Liver (tissue), 9 donors: ENCODE results near the gene TPD52L1. TPM values are rescaled to one million over a fixed set of nuclear protein-coding genes. Genes with fewer than 3 reads are reported as not detected.

Experiments
- DNase-seq: peaks from one replicate; pipeline ENCODE4 v3.0.0-alpha.2; 2017; ENCODE audit warnings: low spot score
- H3K27ac ChIP-seq, 2 donors: one replicate each; pipeline ENCODE4 v1.7.0; 2013; ENCODE audit warnings: inconsistent platforms in 2 of 2, low read length in 2 of 2, control low read depth in 1 of 2, low read depth in 1 of 2, mild to moderate bottlenecking in 1 of 2
- H3K27me3 ChIP-seq, 4 donors: one replicate each; pipeline versions ENCODE4 v1.6.1 to v1.7.0; 2013; ENCODE audit warnings: low read length in 3 of 4, inconsistent platforms in 1 of 4, mild to moderate bottlenecking in 1 of 4, moderate library complexity in 1 of 4; ENCODE audit not compliant: control insufficient read depth in 4 of 4, insufficient read depth in 4 of 4
- H3K36me3 ChIP-seq, 4 donors: one replicate each; pipeline versions ENCODE4 v1.6.1 to v1.7.0; 2013; ENCODE audit warnings: low read length in 3 of 4, mild to moderate bottlenecking in 3 of 4, low read depth in 1 of 4, moderate library complexity in 1 of 4; ENCODE audit not compliant: control insufficient read depth in 4 of 4, insufficient read depth in 3 of 4
- H3K4me1 ChIP-seq, 4 donors: one replicate each; pipeline versions ENCODE4 v1.6.1 to v1.7.0; 2013; ENCODE audit warnings: low read length in 3 of 4, mild to moderate bottlenecking in 3 of 4, moderate library complexity in 1 of 4; ENCODE audit not compliant: control insufficient read depth in 4 of 4, insufficient read depth in 4 of 4
- H3K4me3 ChIP-seq, 3 donors: one replicate each; pipeline versions ENCODE4 v1.6.1 to v1.7.0; 2013; ENCODE audit warnings: low read length in 3 of 3, control low read depth in 1 of 3, low read depth in 1 of 3, mild to moderate bottlenecking in 1 of 3
- H3K9ac ChIP-seq, 2 donors: one replicate each; pipeline ENCODE4 v1.7.0; 2013; ENCODE audit warnings: low read length in 2 of 2, mild to moderate bottlenecking in 2 of 2, moderate library complexity in 2 of 2, control low read depth in 1 of 2, low read depth in 1 of 2
- H3K9me3 ChIP-seq, 4 donors: one replicate each; pipeline versions ENCODE4 v1.6.1 to v1.7.0; 2013; ENCODE audit warnings: low read length in 3 of 4; ENCODE audit not compliant: control insufficient read depth in 4 of 4
- EGR1 ChIP-seq, 2 donors: IDR thresholded peaks; 2 replicates each; pipeline ENCODE4 v1.6.1; 2016 to 2018; ENCODE audit warnings: antibody characterized with exemption in 2 of 2, low read depth in 2 of 2
- FOXA1 ChIP-seq: IDR thresholded peaks from 2 replicates; pipeline ENCODE4 v1.6.1; 2016; ENCODE audit warnings: antibody characterized with exemption
- FOXA2 ChIP-seq: IDR thresholded peaks from 2 replicates; pipeline ENCODE4 v1.6.1; 2016; ENCODE audit warnings: antibody characterized with exemption
- GABPA ChIP-seq, 2 donors: IDR thresholded peaks in 1 of 2; conservative IDR thresholded peaks in 1 of 2; 2 replicates each; pipeline ENCODE4 v1.6.1; 2016; ENCODE audit warnings: antibody characterized with exemption in 2 of 2, mild to moderate bottlenecking in 1 of 2, moderate library complexity in 1 of 2
- HNF4A ChIP-seq, 2 donors: conservative IDR thresholded peaks; 2 replicates each; pipeline ENCODE4 v1.6.1; 2016; ENCODE audit warnings: antibody characterized with exemption in 2 of 2, mild to moderate bottlenecking in 2 of 2
- HNF4G ChIP-seq: IDR thresholded peaks from 2 replicates; pipeline ENCODE4 v1.6.1; 2016; ENCODE audit warnings: antibody characterized with exemption
- JUND ChIP-seq, 2 donors: IDR thresholded peaks; 2 replicates each; pipeline ENCODE4 v1.6.1; 2016; ENCODE audit warnings: antibody characterized with exemption in 2 of 2
- NR2F2 ChIP-seq: IDR thresholded peaks from 2 replicates; pipeline ENCODE4 v1.6.1; 2016; ENCODE audit warnings: antibody characterized with exemption
- RAD21 ChIP-seq, 2 donors: IDR thresholded peaks; 2 replicates each; pipeline ENCODE4 v1.6.1; 2016; ENCODE audit warnings: antibody characterized with exemption in 2 of 2, mild to moderate bottlenecking in 2 of 2
- RXRA ChIP-seq, 2 donors: IDR thresholded peaks; 2 replicates each; pipeline ENCODE4 v1.6.1; 2017 to 2018; ENCODE audit warnings: antibody characterized with exemption in 2 of 2, mild to moderate bottlenecking in 1 of 2
- SP1 ChIP-seq: IDR thresholded peaks from 2 replicates; pipeline ENCODE4 v1.6.1; 2018; ENCODE audit warnings: antibody characterized with exemption, mild to moderate bottlenecking
- TAF1 ChIP-seq: conservative IDR thresholded peaks from 2 replicates; pipeline ENCODE4 v1.6.1; 2016; ENCODE audit warnings: antibody characterized with exemption, mild to moderate bottlenecking
- YY1 ChIP-seq: IDR thresholded peaks from 2 replicates; pipeline ENCODE4 v1.6.1; 2016; ENCODE audit warnings: antibody characterized with exemption, mild to moderate bottlenecking
- WGBS: extraction: QIAGEN DNeasy Blood & Tissue Kit; methylation state at CpG from one replicate; pipeline ENCODE4 v1.1.7; 2013; 5-methylcytosine and 5-hydroxymethylcytosine counted together
- polyA plus RNA-seq, 2 donors: library from polyadenylated mRNA; stranded (reverse) in 1 of 2; unstranded in 1 of 2; fragments of 200-250 nt in 1 of 2; fragments of >200 nt in 1 of 2; fragmentation: Nextera tagmentation in 1 of 2; extraction: Ambion mirVana in 1 of 2; gene quantifications; one replicate each; pipeline versions ENCODE4 v1.2.1 to v1.2.3, GENCODE V29; 2013 to 2015
- total RNA-seq, 2 donors: library from RNA; depleted of rRNA; stranded (reverse); fragments of >200 nt; gene quantifications; one replicate each; pipeline ENCODE4 v1.2.3, GENCODE V29; 2014
- TF ChIP-seq, protein P1 (sequence below): IDR thresholded peaks from 2 replicates; pipeline ENCODE4 v1.6.1; 2016; ENCODE audit warnings: antibody characterized with exemption
- TF ChIP-seq, protein P2 (sequence below): IDR thresholded peaks from 2 replicates; pipeline ENCODE4 v1.6.1; 2016; ENCODE audit warnings: antibody characterized with exemption
- TF ChIP-seq, protein P3 (sequence below): IDR thresholded peaks from 2 replicates; pipeline ENCODE4 v1.6.1; 2016; ENCODE audit warnings: antibody characterized with exemption
- TF ChIP-seq, protein P4 (sequence below): IDR thresholded peaks from 2 replicates; pipeline ENCODE4 v1.6.1; 2016; ENCODE audit warnings: antibody characterized with exemption, mild to moderate bottlenecking
- TF ChIP-seq, protein P5 (sequence below): fragments of 150-350 bp; IDR thresholded peaks from 2 replicates; pipeline ENCODE4 v1.5.1; 2017; ENCODE audit warnings: improper control_type of control experiment, low read depth, low read length; ENCODE audit not compliant: missing input control
- donor health status: healthy.
- donor health status: healthy.
- donor health status: healthy.
- donor health status: healthy.
- donor health status: healthy.

Gene TPD52L1
- total and polyA plus RNA-seq, 4 donors, result 8.9 to 66.4 (median 56.6) TPM

DNA sequence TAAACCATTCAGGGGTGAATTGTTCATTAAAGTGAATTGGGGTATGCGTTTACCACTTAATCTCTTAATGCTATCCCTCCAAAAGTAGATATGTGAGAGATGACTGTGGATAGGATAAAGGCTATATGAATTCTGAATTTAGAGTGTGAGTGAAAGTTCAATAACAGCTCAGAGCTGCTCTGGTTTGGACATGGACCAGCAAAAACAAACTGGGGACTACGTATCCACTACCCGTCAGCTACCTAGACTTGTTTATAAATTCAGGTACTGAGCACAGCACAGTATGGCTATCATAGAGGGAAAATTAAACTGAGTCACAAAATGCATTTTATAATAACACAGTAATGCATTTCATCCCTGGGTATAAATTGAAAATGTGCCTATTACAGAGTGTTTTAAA is 103.8 kb downstream of the TPD52L1 start:
- no peak overlapping the region for H3K4me3 ChIP-seq
- H3K4me1 ChIP-seq, result no peaks in the 10 kb centered on the region
- H3K9me3 ChIP-seq, result no peaks in the 10 kb centered on the region
- no peak overlapping the region for H3K9ac ChIP-seq
- H3K27me3 ChIP-seq, result no peaks in the 10 kb centered on the region
- peaks cover 0 to 6% (median 0%) of the 10 kb centered on the region in 4 donors for H3K36me3 ChIP-seq
- 94% methylated on average over 3 of the region's 3 CpGs for WGBS
- H3K27ac ChIP-seq, result no peak overlapping the region
- no peak for DNase-seq
- TF ChIP-seq EGR1 (IDR thresholded peaks at IDR 0.05; ENCODE audit: low read depth in 2 of 2), result no peak
- TF ChIP-seq NR2F2, result no peak
- no peak for TF ChIP-seq SP1
- TF ChIP-seq, protein P1, sequence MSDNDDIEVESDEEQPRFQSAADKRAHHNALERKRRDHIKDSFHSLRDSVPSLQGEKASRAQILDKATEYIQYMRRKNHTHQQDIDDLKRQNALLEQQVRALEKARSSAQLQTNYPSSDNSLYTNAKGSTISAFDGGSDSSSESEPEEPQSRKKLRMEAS, result no peak
- TF ChIP-seq RAD21 (IDR thresholded peaks at IDR 0.05), result no peak
- TF ChIP-seq RXRA (IDR thresholded peaks at IDR 0.05), result no peak
- TF ChIP-seq JUND (IDR thresholded peaks at IDR 0.05), result no peak
- TF ChIP-seq, protein P2, sequence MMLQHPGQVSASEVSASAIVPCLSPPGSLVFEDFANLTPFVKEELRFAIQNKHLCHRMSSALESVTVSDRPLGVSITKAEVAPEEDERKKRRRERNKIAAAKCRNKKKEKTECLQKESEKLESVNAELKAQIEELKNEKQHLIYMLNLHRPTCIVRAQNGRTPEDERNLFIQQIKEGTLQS, result no peak
- no peak for TF ChIP-seq GABPA (IDR thresholded peaks at IDR 0.05 in 1 of 2, conservative IDR thresholded peaks at IDR 0.05 in 1 of 2)
- TF ChIP-seq FOXA2, result no peak
- no peak for TF ChIP-seq HNF4G
- TF ChIP-seq, protein P3, sequence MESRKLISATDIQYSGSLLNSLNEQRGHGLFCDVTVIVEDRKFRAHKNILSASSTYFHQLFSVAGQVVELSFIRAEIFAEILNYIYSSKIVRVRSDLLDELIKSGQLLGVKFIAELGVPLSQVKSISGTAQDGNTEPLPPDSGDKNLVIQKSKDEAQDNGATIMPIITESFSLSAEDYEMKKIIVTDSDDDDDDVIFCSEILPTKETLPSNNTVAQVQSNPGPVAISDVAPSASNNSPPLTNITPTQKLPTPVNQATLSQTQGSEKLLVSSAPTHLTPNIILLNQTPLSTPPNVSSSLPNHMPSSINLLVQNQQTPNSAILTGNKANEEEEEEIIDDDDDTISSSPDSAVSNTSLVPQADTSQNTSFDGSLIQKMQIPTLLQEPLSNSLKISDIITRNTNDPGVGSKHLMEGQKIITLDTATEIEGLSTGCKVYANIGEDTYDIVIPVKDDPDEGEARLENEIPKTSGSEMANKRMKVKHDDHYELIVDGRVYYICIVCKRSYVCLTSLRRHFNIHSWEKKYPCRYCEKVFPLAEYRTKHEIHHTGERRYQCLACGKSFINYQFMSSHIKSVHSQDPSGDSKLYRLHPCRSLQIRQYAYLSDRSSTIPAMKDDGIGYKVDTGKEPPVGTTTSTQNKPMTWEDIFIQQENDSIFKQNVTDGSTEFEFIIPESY, result no peak
- no peak for TF ChIP-seq FOXA1
- no peak for TF ChIP-seq TAF1
- TF ChIP-seq, protein P4, sequence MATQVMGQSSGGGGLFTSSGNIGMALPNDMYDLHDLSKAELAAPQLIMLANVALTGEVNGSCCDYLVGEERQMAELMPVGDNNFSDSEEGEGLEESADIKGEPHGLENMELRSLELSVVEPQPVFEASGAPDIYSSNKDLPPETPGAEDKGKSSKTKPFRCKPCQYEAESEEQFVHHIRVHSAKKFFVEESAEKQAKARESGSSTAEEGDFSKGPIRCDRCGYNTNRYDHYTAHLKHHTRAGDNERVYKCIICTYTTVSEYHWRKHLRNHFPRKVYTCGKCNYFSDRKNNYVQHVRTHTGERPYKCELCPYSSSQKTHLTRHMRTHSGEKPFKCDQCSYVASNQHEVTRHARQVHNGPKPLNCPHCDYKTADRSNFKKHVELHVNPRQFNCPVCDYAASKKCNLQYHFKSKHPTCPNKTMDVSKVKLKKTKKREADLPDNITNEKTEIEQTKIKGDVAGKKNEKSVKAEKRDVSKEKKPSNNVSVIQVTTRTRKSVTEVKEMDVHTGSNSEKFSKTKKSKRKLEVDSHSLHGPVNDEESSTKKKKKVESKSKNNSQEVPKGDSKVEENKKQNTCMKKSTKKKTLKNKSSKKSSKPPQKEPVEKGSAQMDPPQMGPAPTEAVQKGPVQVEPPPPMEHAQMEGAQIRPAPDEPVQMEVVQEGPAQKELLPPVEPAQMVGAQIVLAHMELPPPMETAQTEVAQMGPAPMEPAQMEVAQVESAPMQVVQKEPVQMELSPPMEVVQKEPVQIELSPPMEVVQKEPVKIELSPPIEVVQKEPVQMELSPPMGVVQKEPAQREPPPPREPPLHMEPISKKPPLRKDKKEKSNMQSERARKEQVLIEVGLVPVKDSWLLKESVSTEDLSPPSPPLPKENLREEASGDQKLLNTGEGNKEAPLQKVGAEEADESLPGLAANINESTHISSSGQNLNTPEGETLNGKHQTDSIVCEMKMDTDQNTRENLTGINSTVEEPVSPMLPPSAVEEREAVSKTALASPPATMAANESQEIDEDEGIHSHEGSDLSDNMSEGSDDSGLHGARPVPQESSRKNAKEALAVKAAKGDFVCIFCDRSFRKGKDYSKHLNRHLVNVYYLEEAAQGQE, result no peak
- no peak for TF ChIP-seq YY1
- no peak for TF ChIP-seq HNF4A (conservative IDR thresholded peaks at IDR 0.05)
- TF ChIP-seq, protein P5, sequence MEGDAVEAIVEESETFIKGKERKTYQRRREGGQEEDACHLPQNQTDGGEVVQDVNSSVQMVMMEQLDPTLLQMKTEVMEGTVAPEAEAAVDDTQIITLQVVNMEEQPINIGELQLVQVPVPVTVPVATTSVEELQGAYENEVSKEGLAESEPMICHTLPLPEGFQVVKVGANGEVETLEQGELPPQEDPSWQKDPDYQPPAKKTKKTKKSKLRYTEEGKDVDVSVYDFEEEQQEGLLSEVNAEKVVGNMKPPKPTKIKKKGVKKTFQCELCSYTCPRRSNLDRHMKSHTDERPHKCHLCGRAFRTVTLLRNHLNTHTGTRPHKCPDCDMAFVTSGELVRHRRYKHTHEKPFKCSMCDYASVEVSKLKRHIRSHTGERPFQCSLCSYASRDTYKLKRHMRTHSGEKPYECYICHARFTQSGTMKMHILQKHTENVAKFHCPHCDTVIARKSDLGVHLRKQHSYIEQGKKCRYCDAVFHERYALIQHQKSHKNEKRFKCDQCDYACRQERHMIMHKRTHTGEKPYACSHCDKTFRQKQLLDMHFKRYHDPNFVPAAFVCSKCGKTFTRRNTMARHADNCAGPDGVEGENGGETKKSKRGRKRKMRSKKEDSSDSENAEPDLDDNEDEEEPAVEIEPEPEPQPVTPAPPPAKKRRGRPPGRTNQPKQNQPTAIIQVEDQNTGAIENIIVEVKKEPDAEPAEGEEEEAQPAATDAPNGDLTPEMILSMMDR, result no peak
